HepG2 (cell line): ENCODE measurements around the gene SIDT1. TPM values are rescaled to one million over a fixed set of nuclear protein-coding genes. Genes with fewer than 3 reads are reported as not detected.

Experiments
- ARID5B ChIP-seq: IDR thresholded peaks from 2 replicates; pipeline ENCODE4 v1.4.0; 2020; ENCODE audit warnings: mild to moderate bottlenecking, missing genetic modification reagents
- ETV5 ChIP-seq: IDR thresholded peaks from 2 replicates; pipeline ENCODE4 v1.6.1; 2018; ENCODE audit warnings: missing biosample characterization, missing genetic modification reagents, inconsistent platforms, borderline replicate concordance
- ISL2 ChIP-seq: sonication (generic); formaldehyde crosslinking; IDR thresholded peaks from 2 replicates; pipeline ENCODE4 v1.5.0; 2020; ENCODE audit warnings: missing genetic modification reagents
- KLF9 ChIP-seq: IDR thresholded peaks from 2 replicates; pipeline ENCODE4 v1.6.1; 2016; ENCODE audit warnings: low read depth
- MNT ChIP-seq: fragments of 450-650 bp; IDR thresholded peaks from 2 replicates; pipeline ENCODE4 v1.6.1; 2016
- SMARCC2 ChIP-seq: fragments of 450-650 bp; IDR thresholded peaks from 2 replicates; pipeline ENCODE4 v1.6.1; 2017; ENCODE audit warnings: antibody characterized with exemption, mild to moderate bottlenecking
- TCF7 ChIP-seq: sonication (generic); IDR thresholded peaks from 2 replicates; pipeline ENCODE4 v1.6.1; 2016; ENCODE audit warnings: antibody characterized with exemption, low read depth
- ZBTB1 ChIP-seq: sonication (generic); formaldehyde crosslinking; IDR thresholded peaks from 2 replicates; pipeline ENCODE4 v1.4.0; 2020; ENCODE audit warnings: missing genetic modification reagents, borderline replicate concordance
- ZNF24 ChIP-seq: fragments of 450-650 bp; IDR thresholded peaks from 2 replicates; pipeline ENCODE4 v1.6.1; 2017; ENCODE audit warnings: antibody characterized with exemption, mild to moderate bottlenecking
- ZNF337 ChIP-seq: sonication (generic); formaldehyde crosslinking; IDR thresholded peaks from 2 replicates; pipeline ENCODE4 v1.5.1; 2020; ENCODE audit warnings: missing genetic modification reagents, low read depth, mild to moderate bottlenecking, borderline replicate concordance
- ZNF572 ChIP-seq: sonication (generic); formaldehyde crosslinking; IDR thresholded peaks from 2 replicates; pipeline ENCODE4 v1.5.1; 2020; ENCODE audit warnings: mild to moderate bottlenecking, missing genetic modification reagents
- ZNF687 ChIP-seq: sonication (generic); formaldehyde crosslinking; IDR thresholded peaks from 2 replicates; pipeline ENCODE4 v1.5.1; 2020; ENCODE audit warnings: mild to moderate bottlenecking, missing genetic modification reagents, moderate library complexity
- polyA plus RNA-seq, 8 experiments: library from polyadenylated mRNA; depleted of rRNA in 3 of 8; stranded (reverse) in 7 of 8; unstranded in 1 of 8; fragments of >200 nt; fragmentation: Illumina TruSeq in 4 of 8; extraction: Trizol in 4 of 8; gene quantifications; 2 replicates each; pipeline versions ENCODE4 v1.2.1 to v1.2.3, GENCODE V29; 2011 to 2016; ENCODE audit warnings: low read depth in 4 of 8, missing spikeins in 1 of 8, mixed read lengths in 1 of 8; ENCODE audit not compliant: insufficient read depth in 1 of 8
- total RNA-seq, 5 experiments: library from RNA; depleted of rRNA; stranded (reverse); fragments of >200 nt; fragmentation: Illumina TruSeq; extraction: Trizol; gene quantifications; 2 replicates each; pipeline ENCODE4 v1.2.3, GENCODE V29; 2016; ENCODE audit warnings: low read depth in 1 of 5

Gene SIDT1
- total and polyA plus RNA-seq, 2 of the 13 experiments (the other 11 are each of a cell fraction or from before 2014, with no cell fraction given), result 0.07 TPM

GRCh38 chr3:113499081-113499480, 33.3 kb upstream of the SIDT1 start (continued):
- TF ChIP-seq ZNF337 (CRISPR knock-in tag) (no peak), ETV5 (CRISPR knock-in tag) (no peak), ZNF24 (no peak), TCF7 (no peak), ISL2 (CRISPR knock-in tag) (no peak), ARID5B (CRISPR knock-in tag) (no peak), ZBTB1 (CRISPR knock-in tag) (no peak), SMARCC2 (no peak), MNT (no peak), KLF9 (CRISPR knock-in tag) (no peak), ZNF572 (CRISPR knock-in tag) (no peak), ZNF687 (CRISPR knock-in tag) (no peak)
